Glutamatergic neuron (in vitro differentiated cells): ENCODE results near the gene TEAD4. TPM values are rescaled to one million over a fixed set of nuclear protein-coding genes. Genes with fewer than 3 reads are reported as not detected.

Experiments used
- DNase-seq: peaks from one replicate; pipeline ENCODE4 v3.0.0; 2022
- H3K27ac Mint-ChIP-seq: one replicate; pipeline ENCODE4 v1.8.0; 2020; ENCODE audit warnings: mild to moderate bottlenecking, mixed read lengths, inconsistent platforms; ENCODE audit not compliant: unreplicated experiment
- H3K27me3 Mint-ChIP-seq: one replicate; pipeline ENCODE4 v1.8.0; 2020; ENCODE audit warnings: mild to moderate bottlenecking, moderate library complexity, mixed read lengths, inconsistent platforms; ENCODE audit not compliant: unreplicated experiment
- H3K36me3 Mint-ChIP-seq: one replicate; pipeline ENCODE4 v1.8.0; 2020; ENCODE audit warnings: mild to moderate bottlenecking, mixed read lengths, inconsistent platforms; ENCODE audit not compliant: unreplicated experiment
- H3K4me1 Mint-ChIP-seq: one replicate; pipeline ENCODE4 v1.8.0; 2020; ENCODE audit warnings: mild to moderate bottlenecking, low read depth, mixed read lengths, inconsistent platforms; ENCODE audit not compliant: unreplicated experiment
- H3K4me3 Mint-ChIP-seq: one replicate; pipeline ENCODE4 v1.8.0; 2020; ENCODE audit warnings: mild to moderate bottlenecking, mixed read lengths, inconsistent platforms; ENCODE audit not compliant: unreplicated experiment
- H3K9me3 Mint-ChIP-seq: one replicate; pipeline ENCODE4 v1.8.0; 2020; ENCODE audit warnings: mild to moderate bottlenecking, moderate library complexity, mixed read lengths, inconsistent platforms; ENCODE audit not compliant: unreplicated experiment
- CTCF ChIP-seq: fragments of 200-600 bp; sonication (generic); IDR thresholded peaks from one replicate; pipeline ENCODE4 v1.5.0; 2021; ENCODE audit not compliant: partially characterized antibody, unreplicated experiment
- total RNA-seq: library from RNA; stranded (reverse); fragmentation: NEBNext Ultra II Directional; extraction: Animal tissue kit (Norgen Biotek cat#: 25700); gene quantifications from one replicate; pipeline ENCODE4 v1.2.1, GENCODE V29; 2021; ENCODE audit not compliant: unreplicated experiment

The TEAD4 gene
- total RNA-seq, 1 donor from 2014 or later = 3.8 TPM

GRCh38 chr12:3017281-3017680 is 58.1 kb downstream of the TEAD4 start:
- H3K27ac Mint-ChIP-seq = no peak overlapping the region
- H3K9me3 Mint-ChIP-seq = peaks cover 3% of the 10 kb centered on the region
- H3K36me3 Mint-ChIP-seq = no peaks in the 10 kb centered on the region
- H3K4me1 Mint-ChIP-seq = no peaks in the 10 kb centered on the region
- H3K27me3 Mint-ChIP-seq = peaks cover 2% of the 10 kb centered on the region
- no peak for TF ChIP-seq CTCF
- H3K4me3 Mint-ChIP-seq = no peak overlapping the region
- no peak for DNase-seq

- no peak for TF ChIP-seq CTCF
- peaks cover 2% of the 10 kb centered on the region for H3K27me3 Mint-ChIP-seq
- no peaks in the 10 kb centered on the region for H3K36me3 Mint-ChIP-seq
- no peak for DNase-seq
- H3K4me3 Mint-ChIP-seq = no peak overlapping the region
- H3K4me1 Mint-ChIP-seq = no peaks in the 10 kb centered on the region
- H3K27ac Mint-ChIP-seq = no peak overlapping the region
- peaks cover 3% of the 10 kb centered on the region for H3K9me3 Mint-ChIP-seq
Measured at GRCh38 chr12:3018284-3019004, 59.2 kb downstream of the TEAD4 start.

GRCh38 chr12:3019005-3019680 is 59.9 kb downstream of the TEAD4 start:
- Mint-ChIP-seq H3K27ac (no peak overlapping the region), H3K4me1 (no peaks in the 10 kb centered on the region), H3K9me3 (peaks cover 1% of the 10 kb centered on the region), H3K4me3 (no peak overlapping the region), H3K36me3 (no peaks in the 10 kb centered on the region), H3K27me3 (peaks cover 2% of the 10 kb centered on the region)
- DNase-seq = no peak
- TF ChIP-seq CTCF = no peak

DNA sequence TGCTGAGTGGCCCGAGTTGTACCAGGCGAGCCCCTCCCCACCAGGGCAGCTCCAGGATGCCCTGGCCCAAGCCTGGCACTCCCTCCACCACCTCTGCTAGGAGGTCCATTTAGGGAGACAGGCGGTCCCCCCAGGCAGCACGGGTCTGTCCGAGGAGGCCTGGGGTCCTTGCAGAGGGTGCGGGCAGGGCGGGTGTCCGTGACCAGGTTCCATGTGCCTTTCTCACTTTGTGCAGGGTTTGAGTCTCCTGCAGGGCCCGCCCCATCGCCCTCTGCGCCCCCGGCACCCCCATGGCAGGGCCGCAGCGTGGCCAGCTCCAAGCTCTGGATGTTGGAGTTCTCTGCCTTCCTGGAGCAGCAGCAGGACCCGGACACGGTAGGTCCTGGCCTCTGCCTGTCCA is 61.2 kb downstream of the TEAD4 start:
- DNase-seq = no peak
- Mint-ChIP-seq H3K27me3 (peaks cover 2% of the 10 kb centered on the region), H3K36me3 (no peaks in the 10 kb centered on the region), H3K4me3 (no peak overlapping the region), H3K9me3 (no peaks in the 10 kb centered on the region), H3K4me1 (no peaks in the 10 kb centered on the region), H3K27ac (no peak overlapping the region)
- no peak for TF ChIP-seq CTCF

- Mint-ChIP-seq H3K36me3 (no peaks in the 10 kb centered on the region), H3K9me3 (no peaks in the 10 kb centered on the region), H3K4me1 (no peaks in the 10 kb centered on the region), H3K4me3 (no peak overlapping the region), H3K27ac (no peak overlapping the region), H3K27me3 (peaks cover 2% of the 10 kb centered on the region)
- TF ChIP-seq CTCF = no peak
- no peak for DNase-seq
Measured at GRCh38 chr12:3020850-3021435, 61.7 kb downstream of the TEAD4 start.
